ENCODE results near the gene ACLY.
"Not testable (repeated sequence)": the region's sequence is repeated elsewhere in the genome, so short reads cannot be mapped to it uniquely, and the experiment has no call there.

The ACLY gene

DNA sequence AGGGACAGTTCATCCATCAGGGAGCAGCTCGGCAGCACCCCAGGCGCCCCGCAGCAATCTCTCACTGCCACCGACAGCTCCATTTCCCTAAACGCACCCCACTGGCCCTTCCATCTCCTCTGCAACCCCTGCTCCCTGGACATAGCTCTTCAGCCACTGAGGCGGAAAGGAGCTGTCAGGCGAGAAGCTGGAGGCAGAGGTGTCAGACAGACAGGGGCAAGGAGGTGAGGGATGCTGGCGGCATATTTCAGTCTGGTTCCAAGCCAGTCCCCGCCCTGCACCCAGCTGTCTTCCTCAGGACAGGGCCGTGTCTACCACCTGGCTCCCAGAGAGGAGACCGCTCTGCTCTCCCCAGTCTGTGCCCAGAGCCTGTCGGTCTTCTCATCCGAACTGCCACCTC is 9.7 kb downstream of the ACLY start:
- no peak for DNase-seq

GRCh38 chr17:41907633-41908539 is 10.9 kb downstream of the ACLY start:
- no peak for DNase-seq

- peak; percentile 56 for DNase-seq
Observed at GRCh38 chr17:41907185-41907556, 11.6 kb downstream of the ACLY start.

DNA sequence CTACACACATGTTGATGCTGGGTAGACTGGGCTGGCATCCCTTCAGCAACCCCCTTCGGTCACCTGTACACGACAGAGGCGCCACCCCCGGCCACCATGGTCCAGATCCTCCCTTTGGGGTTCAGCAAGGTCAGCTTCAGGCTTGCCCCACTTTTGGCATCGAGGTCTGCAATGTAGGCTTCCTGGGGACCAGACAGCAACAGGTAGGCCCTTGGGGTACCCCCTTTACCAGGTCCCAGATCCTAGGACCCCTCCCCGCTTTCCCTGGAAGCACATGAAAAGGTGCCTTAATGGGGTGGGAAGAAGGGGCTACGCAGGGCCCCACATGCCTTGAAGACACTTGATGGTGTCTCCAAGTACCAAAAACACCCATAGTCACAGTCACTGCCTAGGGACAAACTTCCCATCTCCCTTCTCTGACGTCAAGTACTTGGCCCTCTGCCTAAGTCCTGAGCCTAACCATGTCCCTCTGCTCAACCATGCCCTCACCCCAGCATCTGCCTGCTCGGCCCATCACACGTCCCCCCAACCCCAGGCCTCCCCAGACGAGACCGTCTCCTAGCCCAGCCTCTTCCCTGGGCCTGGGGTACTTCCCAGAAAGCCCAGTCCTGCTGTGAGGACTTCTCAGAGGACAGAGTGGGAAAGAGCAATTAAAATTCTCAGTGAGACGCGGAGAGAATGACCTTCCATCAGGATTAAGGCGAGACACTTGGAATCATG is 12.1 kb downstream of the ACLY start:
- no peak for DNase-seq

- no peak for DNase-seq
Observed at GRCh38 chr17:41905172-41905571, 13.6 kb downstream of the ACLY start.

- no peak for DNase-seq
Observed at GRCh38 chr17:41904242-41904841, 14.4 kb downstream of the ACLY start.

DNA sequence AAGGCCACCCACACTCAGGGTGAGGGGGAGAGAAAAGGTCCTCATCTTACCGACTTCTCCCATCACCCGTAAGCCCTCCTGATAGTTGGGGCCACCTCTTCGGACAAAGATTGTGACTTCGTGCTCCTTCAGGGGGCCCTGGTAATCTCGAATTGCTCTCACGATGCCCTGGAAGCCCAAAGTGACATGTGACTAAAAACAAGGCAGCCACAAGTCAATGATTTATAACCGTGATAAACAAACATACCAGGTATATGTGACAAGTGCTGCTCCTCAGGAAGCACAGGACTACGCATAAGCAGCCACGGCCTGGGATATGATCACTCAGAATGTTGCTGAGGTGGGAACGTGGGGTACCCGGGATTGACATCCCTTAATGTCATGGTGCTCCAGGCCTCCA is 17.1 kb downstream of the ACLY start:
- no peak for DNase-seq

DNA sequence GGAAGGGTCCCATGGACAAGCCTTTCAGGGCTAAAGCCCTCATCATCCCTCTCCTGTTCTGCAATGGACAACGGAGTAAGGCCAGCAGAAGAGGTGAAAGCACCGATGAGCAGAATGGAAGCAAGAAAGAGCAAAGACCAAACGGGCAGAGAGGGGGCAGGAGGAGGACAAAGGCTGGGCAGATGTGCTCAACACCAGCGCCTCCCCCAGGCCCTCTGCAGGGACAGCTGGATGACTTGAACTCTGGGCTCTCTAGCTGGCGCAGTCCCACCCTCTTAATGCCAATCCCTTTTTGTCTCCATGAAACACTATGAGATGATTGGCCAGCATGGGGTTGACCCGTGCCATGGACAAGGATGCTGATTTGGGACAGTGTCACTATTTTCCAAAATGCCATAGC is 22.0 kb downstream of the ACLY start:
- DNase-seq, result no peak

DNA sequence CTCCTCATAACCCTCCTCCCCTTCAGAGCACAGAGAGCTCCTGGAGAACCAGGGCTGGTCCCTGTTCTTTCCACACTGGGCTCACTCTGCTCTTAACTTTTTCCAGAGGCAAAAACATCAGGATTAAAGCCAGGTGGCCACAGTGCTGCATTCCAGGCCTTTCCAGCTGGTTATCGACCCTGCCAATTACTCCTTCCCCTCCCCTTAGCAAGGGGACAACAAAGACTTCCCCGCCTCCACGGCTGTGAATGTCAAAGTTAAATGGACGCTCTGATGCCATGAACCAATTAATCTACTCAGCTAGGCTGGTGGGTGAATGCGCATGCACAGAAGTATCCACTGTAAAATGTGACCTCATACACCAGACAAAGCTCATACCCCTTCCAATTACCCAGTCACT is 23.1 kb downstream of the ACLY start:
- DNase-seq, result no peak

- DNase-seq, result no peak
Observed at GRCh38 chr17:41894791-41895331, 23.9 kb downstream of the ACLY start.

DNA sequence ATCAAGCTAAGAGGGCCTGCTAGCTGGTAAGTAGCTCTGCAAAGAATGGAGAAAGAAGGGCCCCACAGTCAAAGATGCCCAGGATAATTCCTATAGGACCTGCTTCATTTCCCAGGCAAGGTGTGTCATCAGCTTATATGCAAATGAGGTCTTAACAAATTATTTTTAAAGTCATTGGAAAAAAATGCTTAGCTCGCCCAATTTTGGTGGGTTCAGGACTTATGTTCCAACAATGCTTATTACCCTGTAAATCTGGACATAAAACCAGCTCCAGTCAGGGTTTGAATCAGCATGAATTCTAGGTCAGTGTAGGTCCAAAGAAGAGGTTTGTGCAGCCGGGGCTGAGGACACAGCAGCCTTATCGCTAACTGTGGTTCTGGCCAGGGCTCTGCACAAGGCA is 25.4 kb downstream of the ACLY start:
- DNase-seq, result no peak

DNA sequence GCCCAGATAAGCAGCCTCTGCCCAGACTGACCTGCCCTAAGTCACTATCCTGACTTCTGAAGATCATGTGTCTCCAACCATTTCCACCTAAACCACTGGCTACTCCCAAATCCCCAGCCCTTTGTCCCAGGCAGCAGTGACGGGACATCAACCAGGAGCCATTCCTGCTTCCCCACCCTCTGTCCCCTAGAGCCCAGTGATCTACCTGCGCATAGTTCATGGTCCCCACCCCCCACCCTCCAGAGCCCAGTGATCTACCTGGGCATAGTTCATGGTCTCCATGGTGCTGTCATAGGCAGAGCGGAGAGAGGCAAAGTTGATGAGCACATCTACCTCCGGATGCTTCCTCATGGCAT is 26.8 kb downstream of the ACLY start:
- DNase-seq, result no peak

DNA sequence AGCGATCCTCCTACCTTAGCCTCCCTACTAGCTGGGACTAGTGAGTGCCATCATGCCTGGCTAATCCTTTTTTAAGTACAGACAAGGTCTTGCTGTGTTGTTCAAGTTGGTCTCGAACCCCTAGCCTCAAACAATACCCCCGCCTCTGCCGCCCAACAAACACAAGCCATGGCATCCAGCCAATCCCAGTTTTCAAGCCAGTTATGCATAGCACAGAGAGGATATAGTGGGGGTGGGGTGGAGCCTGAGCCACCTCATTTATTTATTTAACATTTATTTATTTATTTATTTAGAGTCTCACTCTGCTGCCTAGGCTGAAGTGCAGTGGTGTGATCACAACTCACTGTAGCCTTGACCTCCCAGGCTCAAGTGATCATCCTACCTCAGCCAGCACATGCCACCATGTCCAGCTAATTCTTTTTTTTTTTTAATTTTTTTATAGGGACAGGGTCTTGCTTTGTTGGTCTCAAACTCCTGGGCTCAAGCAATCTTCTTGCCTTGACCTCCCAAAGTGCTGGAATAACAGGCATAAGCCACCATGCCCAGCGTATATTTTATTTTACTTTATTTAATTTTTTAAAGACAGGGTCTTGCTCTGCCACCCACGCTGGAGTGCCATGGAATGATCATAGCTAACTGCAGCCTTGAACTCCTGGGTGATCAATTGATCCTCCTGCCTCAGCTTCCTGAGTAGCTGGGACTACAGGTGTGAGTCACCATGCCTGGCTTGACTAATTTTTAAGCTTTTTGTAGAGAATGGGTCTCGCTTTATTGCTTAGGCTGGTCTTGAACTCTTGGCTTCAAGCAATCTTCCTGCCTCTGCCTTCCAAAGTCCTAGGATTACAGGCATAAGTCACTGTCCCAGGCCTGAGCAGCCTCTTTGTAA is 27.4 kb downstream of the ACLY start:
- DNase-seq, result no peak

- DNase-seq, result no peak
Observed at GRCh38 chr17:41888332-41888965, 30.3 kb downstream of the ACLY start.

DNA sequence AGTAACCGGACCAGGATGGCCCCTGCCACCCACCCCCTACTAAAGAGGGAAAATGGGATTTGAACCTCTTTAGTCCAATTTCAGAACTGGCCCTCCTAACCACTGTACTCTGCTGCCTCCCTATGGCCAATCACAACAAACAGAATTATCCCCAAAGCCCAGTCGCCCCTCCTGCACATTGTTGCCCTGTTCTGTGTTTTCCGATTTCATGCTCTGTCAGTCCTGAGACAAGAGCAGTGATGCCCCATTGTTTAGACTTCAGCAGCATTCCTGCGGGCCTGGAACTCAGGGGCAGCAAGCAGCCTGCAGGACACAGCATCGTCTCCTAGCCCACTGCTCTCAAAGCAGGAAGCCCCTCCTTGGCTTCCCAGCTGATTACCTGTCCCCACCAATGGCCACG is 33.0 kb downstream of the ACLY start:
- no peak for DNase-seq

GRCh38 chr17:41882756-41883155 is 36.0 kb downstream of the ACLY start:
- DNase-seq, result no peak

- no peak for DNase-seq
Observed at GRCh38 chr17:41880130-41880529, 38.6 kb downstream of the ACLY start.

DNA sequence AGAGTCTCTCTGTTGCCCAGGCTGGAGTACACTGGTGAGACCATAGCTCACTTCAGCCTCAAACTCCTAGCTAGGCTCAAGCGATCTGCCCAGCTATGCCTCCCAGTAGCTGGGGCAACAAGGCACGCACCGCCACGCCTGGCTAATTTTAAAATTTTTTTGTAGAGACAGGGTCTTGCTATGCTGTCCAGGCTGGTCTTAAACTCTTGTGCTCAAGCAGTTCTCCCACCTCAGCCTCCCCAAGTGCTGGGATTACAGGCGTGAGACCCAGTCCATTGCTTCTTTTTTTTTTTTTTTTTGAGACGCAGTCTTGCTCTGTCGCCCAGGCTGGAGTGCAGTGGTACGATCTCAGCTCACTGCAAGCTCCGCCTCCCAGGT is 44.5 kb downstream of the ACLY start:
- DNase-seq, result not testable (repeated sequence)

DNA sequence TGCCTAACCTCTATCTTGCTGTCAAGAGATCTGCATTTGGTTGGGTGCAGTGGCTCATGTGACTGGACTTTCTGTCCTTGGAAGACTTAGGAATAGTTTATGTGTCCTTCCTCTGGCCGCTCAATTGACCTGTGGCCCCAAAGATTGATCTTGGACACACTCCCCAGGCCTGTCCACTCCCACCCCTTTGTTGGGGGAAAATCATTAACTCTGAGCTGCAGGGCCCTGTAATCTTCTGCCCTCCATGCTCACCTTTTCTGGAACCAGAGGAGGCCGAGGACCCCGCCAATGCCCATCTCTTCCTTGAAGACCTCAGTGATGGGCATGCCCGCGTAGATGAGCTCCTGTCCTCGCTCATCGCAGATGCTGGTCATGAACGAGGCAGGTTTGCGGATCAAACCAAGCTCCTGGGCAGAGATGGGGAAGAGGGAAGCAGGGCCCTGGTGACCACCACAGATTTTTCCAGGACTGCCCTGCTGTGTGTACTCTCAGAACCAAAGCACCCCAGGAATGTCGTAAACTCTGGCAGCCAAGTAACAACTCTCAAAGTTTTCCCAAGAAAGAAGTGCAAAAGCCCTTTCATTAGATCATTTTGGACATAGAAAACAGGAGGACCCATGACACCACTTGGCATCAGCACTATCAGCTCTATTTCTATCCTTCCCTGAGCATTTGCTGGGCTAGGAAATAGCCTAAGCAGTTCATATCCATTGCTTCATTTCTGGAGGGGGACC is 45.0 kb downstream of the ACLY start:
- DNase-seq, result no peak

DNA sequence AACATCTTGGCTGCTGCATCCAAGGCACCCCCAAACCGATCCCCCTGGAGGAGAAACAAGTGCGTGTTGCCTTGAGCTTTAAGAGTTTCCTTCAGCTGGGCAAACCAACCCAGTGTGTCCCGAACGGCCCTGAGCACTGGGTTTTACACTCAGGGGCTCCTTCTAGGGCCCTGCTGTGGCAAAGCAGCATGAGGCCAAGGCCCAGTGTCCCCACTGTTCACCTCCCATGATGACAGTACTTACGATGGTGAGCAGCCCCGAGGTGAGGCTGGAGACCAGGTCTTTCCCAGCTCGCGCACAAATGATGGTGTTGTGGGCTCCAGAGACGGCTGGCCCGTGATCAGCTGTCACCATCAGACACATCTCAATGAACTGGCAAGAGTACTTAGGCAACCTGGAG is 47.0 kb downstream of the ACLY start:
- no peak for DNase-seq

- no peak for DNase-seq
Observed at GRCh38 chr17:41870627-41871026, 48.1 kb downstream of the ACLY start.

DNA sequence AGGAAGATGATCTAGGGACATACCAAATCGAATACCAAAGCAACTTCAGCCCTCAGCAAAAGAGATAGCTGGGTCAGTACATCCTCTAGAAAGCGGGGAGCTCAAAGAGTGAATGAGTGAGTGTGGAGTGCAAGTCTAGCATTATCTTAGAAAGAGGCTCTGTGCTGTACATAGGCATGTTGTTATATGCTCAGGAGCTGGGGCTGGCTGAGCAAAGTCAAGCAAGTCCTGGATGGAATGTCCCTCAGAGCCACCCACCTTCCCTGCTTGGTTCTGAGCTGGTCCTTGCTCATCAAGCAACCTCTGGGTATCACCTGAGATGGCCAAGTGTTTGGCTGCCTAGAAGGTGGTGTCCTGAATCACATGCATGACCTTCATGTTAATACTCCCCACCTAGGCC is 48.7 kb downstream of the ACLY start:
- no peak for DNase-seq
